Dendritic cell treated with granulocyte-macrophage colony-stimulating factor and Interleukin-4, amounts not matched to agents 40 ng/mL and 50 ng/mL, for 4 days (primary cell): ENCODE data around the gene KIF13A.
A peak's percentile ranks its signal among the peaks of the same experiment; 100 is the strongest.

Source experiments
- H3K27ac Mint-ChIP-seq: one replicate; pipeline ENCODE4 v1.8.0; 2022; ENCODE audit warnings: mild to moderate bottlenecking, mixed read lengths
- H3K27me3 Mint-ChIP-seq: one replicate; pipeline ENCODE4 v1.8.0; 2022; ENCODE audit warnings: mild to moderate bottlenecking, mixed read lengths
- H3K36me3 Mint-ChIP-seq: one replicate; pipeline ENCODE4 v1.8.0; 2022; ENCODE audit warnings: low read depth, mixed read lengths
- H3K4me1 Mint-ChIP-seq: one replicate; pipeline ENCODE4 v1.8.0; 2022; ENCODE audit warnings: low read depth, mixed read lengths
- H3K4me3 Mint-ChIP-seq: one replicate; pipeline ENCODE4 v1.8.0; 2022; ENCODE audit warnings: mild to moderate bottlenecking, moderate library complexity, mixed read lengths
- H3K9me3 Mint-ChIP-seq: one replicate; pipeline ENCODE4 v1.8.0; 2022; ENCODE audit warnings: mixed read lengths
- intact Hi-C: fragments of 100-400 bp; cut with micrococcal nuclease; formaldehyde crosslinking; loops from one replicate; pipeline ENCODE4 v1.15.0; 2022

Gene KIF13A

DNA sequence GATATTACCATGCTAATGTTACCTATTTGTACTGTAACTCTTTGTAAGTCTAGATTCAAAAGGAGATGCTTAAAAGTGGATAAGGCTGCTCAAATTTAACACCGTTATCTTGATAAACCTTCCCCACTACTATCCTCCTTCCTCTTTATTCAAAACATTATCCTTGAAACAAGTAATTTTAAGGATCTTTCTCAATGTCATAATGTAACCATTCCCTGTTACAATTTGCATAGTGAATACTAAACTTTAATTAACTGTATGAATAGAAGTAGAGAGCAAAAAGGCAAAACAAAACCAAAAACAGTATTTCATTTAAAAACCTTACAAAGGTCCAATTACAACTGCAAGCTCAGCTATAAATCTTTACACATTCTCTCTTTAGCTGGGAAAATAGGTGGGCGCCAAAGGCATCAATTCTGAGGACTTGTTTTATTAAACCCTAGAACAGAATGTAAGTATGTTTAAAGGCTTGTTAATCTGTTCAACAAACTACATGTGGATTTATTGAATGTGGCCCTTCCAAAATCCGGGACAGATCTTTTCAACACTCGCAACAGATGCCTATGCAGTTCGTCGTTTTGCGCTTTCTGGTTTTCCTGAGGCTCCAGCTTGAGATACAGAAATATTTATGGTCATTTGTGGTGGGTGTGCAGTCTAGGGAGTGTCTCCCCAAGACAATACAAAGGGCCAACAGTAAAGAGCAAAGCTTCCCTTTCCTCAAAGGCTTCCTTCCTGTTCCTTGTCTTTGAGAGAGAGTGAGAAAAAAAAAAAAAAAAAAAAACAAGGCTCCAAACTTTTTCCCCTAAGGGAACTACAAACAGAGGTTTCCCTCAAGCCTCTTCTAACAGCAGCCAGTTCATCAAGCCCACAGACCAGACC lies 15.1 kb downstream of the KIF13A start:
- Mint-ChIP-seq H3K27ac (peak overlapping the region; percentile 21), H3K9me3 (no peaks in the 10 kb centered on the region), H3K4me1 (peaks cover 34% of the 10 kb centered on the region), H3K4me3 (no peak overlapping the region), H3K36me3 (peaks cover 13% of the 10 kb centered on the region), H3K27me3 (no peaks in the 10 kb centered on the region)
- intact Hi-C loops: no loop called here

DNA sequence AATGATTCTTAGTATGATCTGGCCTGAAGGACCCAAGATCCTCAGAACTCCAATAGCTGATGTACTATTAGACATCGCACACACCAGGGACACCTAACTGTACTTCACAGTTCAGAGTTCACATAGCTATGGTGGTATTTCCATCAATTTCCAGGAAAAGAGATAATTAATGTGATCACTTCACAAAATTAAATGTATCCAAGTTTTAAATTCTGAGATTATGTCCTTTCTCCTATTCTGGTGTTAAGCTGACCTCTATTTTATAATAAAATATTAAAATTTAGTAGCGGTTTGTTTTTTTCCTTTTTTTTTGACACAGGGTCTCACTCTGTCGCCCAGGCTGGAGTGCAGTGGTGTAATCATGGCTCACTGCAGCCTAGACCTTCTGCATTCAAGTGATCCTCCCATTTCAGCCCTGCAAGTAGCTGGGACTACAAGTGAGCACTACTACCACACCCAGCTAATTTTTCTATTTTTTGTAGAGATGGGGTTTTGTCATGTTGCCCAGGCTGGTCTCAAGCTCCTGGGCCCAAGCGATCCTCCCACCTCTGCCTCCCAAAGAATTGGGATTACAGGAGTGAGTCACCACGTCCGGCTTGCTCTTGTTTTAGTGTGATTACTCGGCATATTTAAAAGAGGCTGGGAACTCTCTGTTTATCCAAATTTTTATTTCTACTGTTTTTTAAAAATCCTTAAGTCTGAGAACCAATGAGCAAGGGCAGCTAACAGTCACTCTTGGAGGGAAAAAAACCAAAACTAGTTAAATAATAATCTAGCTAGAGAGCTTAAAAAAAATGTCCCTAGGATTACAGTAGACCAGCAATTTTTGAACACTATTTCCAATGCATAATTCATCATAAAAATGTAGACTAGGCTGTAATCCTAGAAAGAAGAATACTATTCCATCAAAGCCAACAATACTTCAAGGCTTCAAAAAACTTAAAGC lies 16.0 kb downstream of the KIF13A start:
- Mint-ChIP-seq H3K27ac (no peak overlapping the region), H3K36me3 (peaks cover 8% of the 10 kb centered on the region), H3K4me3 (no peak overlapping the region), H3K27me3 (no peaks in the 10 kb centered on the region), H3K4me1 (peaks cover 34% of the 10 kb centered on the region), H3K9me3 (no peaks in the 10 kb centered on the region)
- intact Hi-C loops: no loop called here

DNA sequence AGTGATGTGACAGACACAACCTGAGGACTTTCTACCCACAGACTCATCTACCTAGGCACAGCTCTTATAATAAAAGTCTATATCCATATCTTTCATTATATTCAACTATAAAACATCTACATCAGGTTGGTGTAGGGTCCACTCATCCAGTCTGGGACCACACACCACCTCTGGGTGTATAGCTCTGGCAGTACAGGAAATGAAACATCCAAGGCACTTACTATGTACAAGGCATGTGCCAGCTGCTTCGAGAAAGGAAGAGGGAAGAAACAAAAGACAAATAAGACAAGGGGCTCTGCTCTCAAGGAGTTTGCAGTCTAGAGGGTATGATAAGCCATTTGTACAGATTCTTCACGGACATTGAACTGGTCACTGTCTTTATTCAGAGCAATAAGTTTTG lies 18.6 kb downstream of the KIF13A start:
- Mint-ChIP-seq H3K27me3 (no peaks in the 10 kb centered on the region), H3K27ac (no peak overlapping the region), H3K36me3 (no peaks in the 10 kb centered on the region), H3K9me3 (no peaks in the 10 kb centered on the region), H3K4me1 (peaks cover 34% of the 10 kb centered on the region), H3K4me3 (no peak overlapping the region)
- intact Hi-C loops: no loop called here

DNA sequence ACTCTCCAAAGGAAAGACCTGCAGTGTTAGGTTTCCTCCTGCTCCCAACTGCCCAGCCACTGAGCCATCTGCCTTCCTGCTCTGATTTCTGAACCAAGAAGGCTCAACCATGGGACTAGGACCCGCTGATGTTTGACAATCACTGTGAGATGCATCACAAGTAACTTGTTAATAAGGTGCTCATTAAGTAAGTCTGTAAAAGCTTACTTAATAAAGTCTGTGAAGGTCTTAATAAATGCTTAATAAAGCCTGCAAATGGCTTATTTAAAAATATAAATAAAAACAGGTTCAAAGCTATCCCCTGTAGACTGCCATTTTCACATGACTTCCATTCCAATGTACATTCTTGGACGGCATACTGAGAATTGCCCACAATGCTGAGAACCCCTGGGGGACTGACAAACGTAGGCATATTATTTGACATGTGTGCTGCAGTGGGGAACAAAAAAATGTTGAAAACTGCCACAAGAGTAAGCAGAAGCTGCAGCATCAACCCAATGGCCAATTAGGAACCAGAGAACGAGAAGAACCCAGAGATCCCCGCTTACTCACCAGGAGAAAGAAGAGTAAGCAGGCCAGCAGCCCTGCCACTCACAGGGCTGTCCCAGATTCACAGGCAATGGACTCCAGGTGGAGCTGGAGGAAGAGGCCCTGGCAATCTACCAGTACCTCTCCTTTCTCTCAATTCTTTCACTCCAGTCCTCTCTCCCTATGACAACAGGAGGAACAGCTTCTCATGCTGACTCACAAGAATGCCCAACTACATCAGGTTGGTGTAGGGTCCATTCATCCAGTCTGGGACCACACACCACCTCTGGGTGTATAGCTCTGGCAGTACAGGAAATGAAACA lies 19.5 kb downstream of the KIF13A start:
- H3K9me3 Mint-ChIP-seq: no peaks in the 10 kb centered on the region
- peaks cover 26% of the 10 kb centered on the region for H3K4me1 Mint-ChIP-seq
- no peaks in the 10 kb centered on the region for H3K36me3 Mint-ChIP-seq
- intact Hi-C loops: no loop called here
- no peak overlapping the region for H3K4me3 Mint-ChIP-seq
- no peak overlapping the region for H3K27ac Mint-ChIP-seq
- H3K27me3 Mint-ChIP-seq: no peaks in the 10 kb centered on the region

DNA sequence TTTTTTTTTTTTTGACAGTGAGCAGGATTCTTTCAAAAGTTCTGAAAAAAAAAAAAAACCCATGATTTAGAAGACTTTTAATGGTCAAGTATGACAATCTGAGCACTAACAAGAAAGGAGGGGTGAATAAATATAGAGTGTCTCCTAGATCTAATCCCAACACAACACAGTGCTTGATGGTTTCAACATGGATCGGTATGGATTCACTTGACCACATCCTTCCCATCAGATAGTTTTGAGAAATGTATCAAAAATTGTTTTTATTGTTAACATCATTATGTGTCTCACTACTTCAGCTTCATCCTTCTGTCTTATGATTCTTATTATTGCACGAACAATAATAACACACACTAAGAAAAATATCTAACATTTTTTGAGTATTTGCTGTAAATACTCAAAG lies 21.0 kb downstream of the KIF13A start:
- H3K27me3 Mint-ChIP-seq: no peaks in the 10 kb centered on the region
- H3K36me3 Mint-ChIP-seq: no peaks in the 10 kb centered on the region
- H3K4me1 Mint-ChIP-seq: peaks cover 26% of the 10 kb centered on the region
- no peaks in the 10 kb centered on the region for H3K9me3 Mint-ChIP-seq
- no peak overlapping the region for H3K4me3 Mint-ChIP-seq
- intact Hi-C loops: no loop called here
- H3K27ac Mint-ChIP-seq: no peak overlapping the region

DNA sequence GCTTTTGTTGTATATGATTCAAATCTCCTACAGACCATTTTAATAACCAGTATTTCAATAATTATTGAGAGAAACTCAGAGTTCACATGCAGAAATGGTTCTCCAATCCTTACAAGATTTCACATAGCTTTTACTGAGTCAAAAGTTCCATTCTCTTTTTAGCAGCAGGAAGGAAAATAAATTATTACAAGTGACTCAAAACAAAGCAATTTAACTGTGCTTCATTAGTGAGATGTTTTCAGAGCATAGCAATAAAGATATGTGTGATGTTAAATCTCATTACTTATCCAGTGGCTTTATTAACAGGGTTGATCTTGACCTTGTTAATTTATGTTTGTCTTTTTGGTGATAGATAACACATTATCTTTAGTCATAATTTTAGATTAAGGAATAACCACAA lies 22.0 kb downstream of the KIF13A start:
- Mint-ChIP-seq H3K4me1 (peaks cover 28% of the 10 kb centered on the region), H3K9me3 (no peaks in the 10 kb centered on the region), H3K27ac (no peak overlapping the region), H3K27me3 (no peaks in the 10 kb centered on the region), H3K36me3 (no peaks in the 10 kb centered on the region), H3K4me3 (no peak overlapping the region)
- intact Hi-C loops: no loop called here

DNA sequence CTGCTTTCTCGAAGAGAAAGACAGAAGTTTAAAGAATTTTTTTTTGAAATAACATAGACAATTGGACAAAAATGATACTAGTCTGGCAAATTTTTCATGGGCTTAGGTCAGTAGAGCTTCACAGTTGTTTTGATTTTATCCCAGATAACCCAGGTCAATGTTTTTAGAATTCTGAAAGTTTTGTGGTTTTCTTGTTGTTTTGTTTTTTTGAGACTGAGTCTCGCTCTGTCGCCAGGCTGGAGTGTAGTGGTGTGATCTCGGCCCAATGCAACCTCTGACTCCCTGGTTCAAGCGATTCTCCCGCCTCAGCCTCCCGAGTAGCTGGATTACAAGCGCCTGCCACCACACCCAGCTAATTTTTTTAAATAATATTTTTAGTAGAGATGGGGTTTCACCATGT lies 22.8 kb downstream of the KIF13A start:
- Mint-ChIP-seq H3K27ac (no peak overlapping the region), H3K27me3 (no peaks in the 10 kb centered on the region), H3K4me3 (no peak overlapping the region), H3K4me1 (peaks cover 28% of the 10 kb centered on the region), H3K9me3 (no peaks in the 10 kb centered on the region), H3K36me3 (peaks cover 5% of the 10 kb centered on the region)
- intact Hi-C loops: no loop called here

DNA sequence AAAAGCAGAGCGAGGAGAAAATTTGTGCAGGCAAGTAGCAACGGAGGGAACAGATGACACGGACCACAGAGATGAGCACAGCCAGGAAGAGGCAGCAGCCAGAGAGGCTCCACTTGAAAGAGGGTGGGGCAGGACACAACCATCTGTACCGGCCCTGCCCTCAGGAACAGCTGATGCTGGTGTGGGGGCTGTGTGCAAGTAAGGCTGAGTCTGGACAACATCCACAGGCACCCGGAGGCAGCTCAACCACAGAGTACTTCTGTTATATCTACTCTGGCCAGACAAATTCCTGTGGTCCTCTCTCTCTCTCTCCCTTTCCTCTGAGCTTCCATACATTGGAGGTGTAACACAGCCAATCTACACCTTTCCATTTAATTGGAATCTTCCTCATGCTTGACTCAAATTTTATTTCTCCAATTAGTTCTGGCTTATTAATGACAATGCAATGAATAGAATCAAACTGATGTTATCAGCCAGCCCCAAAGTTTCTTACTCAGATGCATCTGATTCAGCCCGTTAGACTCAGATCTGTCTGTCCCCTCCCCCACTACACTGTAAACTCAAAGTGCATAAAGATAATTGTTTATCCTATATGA lies 24.9 kb downstream of the KIF13A start:
- no peaks in the 10 kb centered on the region for H3K27me3 Mint-ChIP-seq
- no peaks in the 10 kb centered on the region for H3K9me3 Mint-ChIP-seq
- H3K4me3 Mint-ChIP-seq: no peak overlapping the region
- H3K36me3 Mint-ChIP-seq: peaks cover 8% of the 10 kb centered on the region
- peaks cover 18% of the 10 kb centered on the region for H3K4me1 Mint-ChIP-seq
- intact Hi-C loops: no loop called here
- H3K27ac Mint-ChIP-seq: peak overlapping the region; percentile 38

DNA sequence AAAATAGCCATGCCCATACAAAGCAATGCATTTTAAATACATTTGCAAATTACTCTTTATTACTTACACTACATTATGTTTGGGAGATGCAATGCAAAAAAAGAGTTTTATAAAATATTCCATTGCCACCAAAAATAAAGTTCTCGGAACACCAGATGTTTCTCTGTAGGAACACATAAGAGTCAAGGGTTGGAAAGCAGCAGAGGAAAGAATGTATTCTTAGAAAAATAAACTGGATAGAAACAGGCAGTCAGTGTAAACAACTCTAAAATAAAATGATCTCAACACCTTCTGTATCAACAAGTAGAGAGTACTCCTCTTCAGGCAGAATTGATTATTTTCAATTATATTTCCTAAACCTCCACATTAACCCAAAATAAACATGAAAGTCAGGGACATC lies 28.1 kb downstream of the KIF13A start:
- no peaks in the 10 kb centered on the region for H3K27me3 Mint-ChIP-seq
- H3K4me1 Mint-ChIP-seq: peaks cover 18% of the 10 kb centered on the region
- H3K27ac Mint-ChIP-seq: no peak overlapping the region
- intact Hi-C loops: no loop called here
- H3K4me3 Mint-ChIP-seq: no peak overlapping the region
- peaks cover 8% of the 10 kb centered on the region for H3K36me3 Mint-ChIP-seq
- no peaks in the 10 kb centered on the region for H3K9me3 Mint-ChIP-seq

DNA sequence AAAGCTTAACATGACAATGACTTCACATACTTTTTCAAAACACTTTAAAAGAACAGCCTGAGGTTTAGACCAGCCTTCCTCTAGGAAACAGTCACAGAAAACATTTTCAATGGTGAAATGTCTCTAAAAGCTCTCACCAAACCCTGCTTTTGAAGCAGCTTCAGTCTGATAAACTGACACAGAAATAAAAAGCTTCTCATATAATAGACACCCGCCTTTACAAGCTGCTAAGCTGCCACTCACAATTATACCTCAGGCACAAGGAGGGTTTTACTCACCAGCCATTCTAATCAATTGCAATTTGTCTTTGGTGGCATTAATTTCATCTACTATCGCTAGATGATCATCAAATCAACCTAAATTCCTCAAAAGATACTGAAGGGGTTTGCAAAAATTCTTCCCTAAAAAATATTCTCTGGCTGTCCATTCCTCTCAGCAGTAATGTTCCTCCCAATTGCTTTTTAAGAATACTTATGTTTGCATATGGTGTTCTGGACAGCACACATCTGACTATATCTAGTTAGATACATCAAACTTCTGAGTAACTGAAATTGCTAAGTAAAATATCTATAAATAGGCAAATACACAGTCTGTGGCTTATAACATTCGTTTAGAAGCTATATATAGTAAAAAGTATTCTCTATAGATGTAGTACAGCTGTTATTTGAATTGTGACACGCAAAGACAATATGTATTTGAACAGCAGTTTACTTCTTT lies 29.4 kb downstream of the KIF13A start:
- Mint-ChIP-seq H3K4me3 (no peak overlapping the region), H3K27me3 (no peaks in the 10 kb centered on the region), H3K36me3 (peaks cover 14% of the 10 kb centered on the region), H3K9me3 (no peaks in the 10 kb centered on the region), H3K27ac (no peak overlapping the region), H3K4me1 (peaks cover 17% of the 10 kb centered on the region)
- intact Hi-C loops: no loop called here

DNA sequence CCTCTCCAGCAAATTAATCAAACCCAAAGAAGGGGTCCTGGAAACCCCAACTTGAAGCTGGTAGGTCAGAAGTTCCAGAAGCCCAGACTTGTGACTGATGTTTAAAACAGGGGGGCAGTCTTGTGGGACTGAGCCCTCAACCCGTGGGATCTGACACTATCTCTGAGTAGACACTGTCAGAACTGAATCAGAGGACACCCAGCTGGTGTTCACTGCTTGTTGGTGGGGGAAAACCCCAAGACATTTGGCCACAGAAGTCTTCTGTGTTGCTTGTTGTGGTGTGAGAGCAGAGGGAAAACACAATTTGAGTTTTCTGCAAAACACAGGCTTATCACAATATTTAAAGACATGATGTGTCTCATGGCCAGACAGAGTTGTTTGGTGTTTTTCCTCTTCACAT lies 29.9 kb downstream of the KIF13A start:
- H3K27me3 Mint-ChIP-seq: no peaks in the 10 kb centered on the region
- no peak overlapping the region for H3K4me3 Mint-ChIP-seq
- intact Hi-C loops: no loop called here
- H3K27ac Mint-ChIP-seq: no peak overlapping the region
- H3K4me1 Mint-ChIP-seq: peaks cover 12% of the 10 kb centered on the region
- H3K36me3 Mint-ChIP-seq: peaks cover 19% of the 10 kb centered on the region
- no peaks in the 10 kb centered on the region for H3K9me3 Mint-ChIP-seq

DNA sequence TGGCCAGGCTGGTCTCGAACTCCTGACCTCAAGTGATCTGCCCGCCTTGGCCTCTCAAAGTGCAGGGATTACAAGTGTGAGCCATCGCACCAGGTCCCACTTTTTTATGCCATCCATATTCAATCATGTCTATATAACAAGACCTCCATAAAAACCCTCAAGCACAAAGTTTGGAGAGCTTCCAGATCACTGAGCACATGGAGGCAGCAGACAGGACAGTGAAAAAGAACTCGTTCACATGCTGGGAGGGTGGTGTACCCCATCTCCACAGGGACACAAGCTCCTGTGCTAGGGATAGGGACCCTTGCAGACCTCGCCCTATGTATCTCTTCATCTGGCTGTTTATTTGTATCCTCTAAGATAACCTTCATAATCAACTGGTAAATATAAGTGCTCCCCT lies 30.3 kb downstream of the KIF13A start:
- intact Hi-C loops: no loop called here

DNA sequence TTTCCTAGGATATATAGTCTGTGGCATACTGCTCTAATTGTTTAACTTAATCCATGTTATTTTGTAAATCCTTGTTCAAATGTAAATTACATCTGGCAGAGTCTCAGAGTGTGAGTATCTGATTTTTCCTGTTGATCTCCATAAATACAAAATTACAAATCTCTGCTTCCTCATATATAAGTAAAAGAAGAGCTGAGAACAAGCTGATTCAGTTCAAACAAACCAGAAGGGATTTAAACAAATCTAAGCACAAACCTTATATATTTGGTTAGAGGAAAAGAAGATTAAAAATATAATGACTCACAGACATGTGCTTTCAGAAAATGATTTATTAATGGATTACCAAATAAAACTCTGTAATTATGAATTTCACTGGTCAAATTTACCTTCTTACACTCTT lies 37.3 kb downstream of the KIF13A start:
- Mint-ChIP-seq H3K27ac (no peak overlapping the region), H3K4me1 (no peaks in the 10 kb centered on the region), H3K36me3 (peaks cover 22% of the 10 kb centered on the region), H3K27me3 (no peaks in the 10 kb centered on the region), H3K4me3 (no peak overlapping the region), H3K9me3 (no peaks in the 10 kb centered on the region)
- intact Hi-C loops: no loop called here

More for the DNA sequence above, 30.3 kb downstream of the KIF13A start:
- Mint-ChIP-seq H3K36me3 (peaks cover 20% of the 10 kb centered on the region), H3K4me3 (no peak overlapping the region), H3K27me3 (no peaks in the 10 kb centered on the region), H3K9me3 (no peaks in the 10 kb centered on the region), H3K4me1 (peaks cover 8% of the 10 kb centered on the region), H3K27ac (no peak overlapping the region)
